SK-N-SH (cell line): ENCODE results near the gene DNASE1L3.

ENCODE experiments used
- CTCF ChIP-seq: fragments of 200-600 bp; sonication (generic); IDR thresholded peaks from 2 replicates; pipeline ENCODE4 v1.6.1; 2017; ENCODE audit warnings: antibody characterized with exemption, mild to moderate bottlenecking, moderate library complexity
- EZH2phosphoT487 ChIP-seq: fragments of 200-600 bp; sonication (generic); IDR thresholded peaks from 2 replicates; pipeline ENCODE4 v1.6.1; 2017; ENCODE audit warnings: low read depth, mixed run types, mild to moderate bottlenecking, antibody characterized with exemption, moderate library complexity, borderline replicate concordance
- PBX3 ChIP-seq: IDR thresholded peaks from 2 replicates; pipeline ENCODE4; 2012
- RAD21 ChIP-seq: IDR thresholded peaks from 2 replicates; pipeline ENCODE4 v1.6.1; 2012; ENCODE audit warnings: mild to moderate bottlenecking, low read length
- RCOR1 ChIP-seq: fragments of 150-350 bp; IDR thresholded peaks from 2 replicates; pipeline ENCODE4 v1.6.1; 2017; ENCODE audit warnings: antibody characterized with exemption, low read length
- TAF1 ChIP-seq: IDR thresholded peaks from 2 replicates; pipeline ENCODE4 v1.6.1; 2012; ENCODE audit warnings: low read depth, mild to moderate bottlenecking, low read length, moderate library complexity, borderline replicate concordance
- TEAD4 ChIP-seq: IDR thresholded peaks from 2 replicates; pipeline ENCODE4 v1.4.0; 2012; ENCODE audit warnings: mild to moderate bottlenecking, borderline replicate concordance; ENCODE audit not compliant: insufficient read depth
- YY1 ChIP-seq: IDR thresholded peaks from 2 replicates; pipeline ENCODE4 v1.4.0; 2012; ENCODE audit warnings: low read depth, mild to moderate bottlenecking
- TF ChIP-seq, protein P1 (sequence below): IDR thresholded peaks from 2 replicates; pipeline ENCODE4 v1.4.0; 2012; ENCODE audit warnings: low read depth
- TF ChIP-seq, protein P2 (sequence below): fragments of 150-350 bp; IDR thresholded peaks from 2 replicates; pipeline ENCODE4 v1.6.1; 2017; ENCODE audit warnings: antibody characterized with exemption, low read length, low read depth, borderline replicate concordance

GRCh38 chr3:58176185-58176530, 34.6 kb downstream of the DNASE1L3 start:
- TF ChIP-seq CTCF: no peak
- TF ChIP-seq, protein P1, sequence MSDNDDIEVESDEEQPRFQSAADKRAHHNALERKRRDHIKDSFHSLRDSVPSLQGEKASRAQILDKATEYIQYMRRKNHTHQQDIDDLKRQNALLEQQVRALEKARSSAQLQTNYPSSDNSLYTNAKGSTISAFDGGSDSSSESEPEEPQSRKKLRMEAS: no peak
- TF ChIP-seq TEAD4: no peak
- TF ChIP-seq, protein P2, sequence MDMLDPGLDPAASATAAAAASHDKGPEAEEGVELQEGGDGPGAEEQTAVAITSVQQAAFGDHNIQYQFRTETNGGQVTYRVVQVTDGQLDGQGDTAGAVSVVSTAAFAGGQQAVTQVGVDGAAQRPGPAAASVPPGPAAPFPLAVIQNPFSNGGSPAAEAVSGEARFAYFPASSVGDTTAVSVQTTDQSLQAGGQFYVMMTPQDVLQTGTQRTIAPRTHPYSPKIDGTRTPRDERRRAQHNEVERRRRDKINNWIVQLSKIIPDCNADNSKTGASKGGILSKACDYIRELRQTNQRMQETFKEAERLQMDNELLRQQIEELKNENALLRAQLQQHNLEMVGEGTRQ: no peak
- TF ChIP-seq PBX3: no peak
- TF ChIP-seq RAD21: no peak
- TF ChIP-seq EZH2phosphoT487: no peak
- TF ChIP-seq TAF1: no peak
- TF ChIP-seq RCOR1: no peak
- TF ChIP-seq YY1: no peak
